NCI-H146 treated with DMSO at 0.1 percent for 48 hours (cell line): Measurements from ENCODE around the gene MEOX1.
"Not testable (repeated sequence)": the region's sequence is repeated elsewhere in the genome, so short reads cannot be mapped to it uniquely, and the experiment has no call there.

Experiments used
- DNase-seq: peaks from one replicate; lab custom pipeline; 2025; ENCODE audit not compliant: unreplicated experiment; lab: John Stamatoyannopoulos, UW

The MEOX1 gene

GRCh38 chr17:43661699-43662412 is at the start of gene MEOX1:
Gene MEOX1 (minus strand): TSS chr17:43661922. CDS start chr17:43661534, 388 bp downstream.
- DNase-seq = no peak

DNA sequence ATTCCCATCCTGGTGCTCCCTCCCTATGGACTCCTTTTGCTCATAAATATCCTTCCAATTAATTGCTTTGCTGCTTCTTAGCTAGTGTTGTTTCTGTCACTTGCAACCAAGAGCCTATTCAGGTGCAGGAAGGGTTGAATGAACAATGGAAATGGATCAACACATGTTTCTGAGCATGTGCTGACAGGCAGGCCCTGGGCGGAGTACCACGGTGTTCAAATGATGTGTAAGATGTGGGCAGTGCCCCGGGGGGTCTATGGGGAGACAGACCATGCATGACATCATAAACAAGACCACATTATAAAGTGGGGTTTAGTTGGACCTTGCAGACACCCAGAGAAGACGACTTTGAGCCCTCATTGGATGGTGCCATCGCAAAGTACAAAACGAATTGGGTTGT is 48.4 kb upstream of the MEOX1 start:
- no peak for DNase-seq

DNA sequence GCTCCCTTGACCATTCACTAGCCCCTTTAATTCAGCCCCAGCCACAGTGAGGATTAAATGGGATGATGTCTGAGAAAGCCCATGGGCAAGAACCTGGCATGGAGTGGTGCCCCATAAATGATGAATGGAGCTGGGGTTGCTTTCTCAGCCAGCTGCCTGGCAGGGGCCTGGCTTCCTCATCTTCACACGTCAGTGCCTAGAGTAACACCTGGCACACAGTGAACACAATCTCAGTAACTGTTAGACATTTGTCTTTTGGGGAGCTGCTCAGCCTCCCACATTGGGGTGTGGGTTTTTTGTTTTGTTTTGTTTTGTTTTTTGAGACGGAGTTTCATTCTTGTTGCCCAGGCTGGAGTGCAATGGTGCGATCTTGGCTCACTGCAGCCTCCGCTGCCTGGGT is 47.5 kb upstream of the MEOX1 start:
- DNase-seq = no peak

GRCh38 chr17:43707184-43707583 is 45.5 kb upstream of the MEOX1 start:
- no peak for DNase-seq

GRCh38 chr17:43706235-43706634 is 44.5 kb upstream of the MEOX1 start:
- no peak for DNase-seq

DNA sequence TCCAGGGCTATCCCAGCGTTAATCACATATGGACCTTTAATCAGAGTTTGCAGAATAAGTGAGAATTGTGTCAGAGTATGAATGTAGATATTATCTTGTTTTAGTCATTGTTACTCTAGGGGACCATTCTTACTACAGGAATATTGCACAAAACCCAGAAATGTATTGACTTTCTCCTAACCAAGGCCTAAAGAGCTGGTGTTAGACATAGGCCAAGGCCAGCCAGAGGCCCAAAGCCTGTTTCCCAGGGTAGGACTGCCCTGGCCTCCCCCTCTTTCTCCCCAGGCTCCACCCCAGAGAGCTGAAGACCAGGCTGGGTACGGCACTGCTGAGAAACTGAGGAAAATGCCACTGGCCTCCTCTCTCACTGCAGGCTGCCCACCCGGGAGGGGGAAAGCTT is 41.9 kb upstream of the MEOX1 start:
- no peak for DNase-seq

DNA sequence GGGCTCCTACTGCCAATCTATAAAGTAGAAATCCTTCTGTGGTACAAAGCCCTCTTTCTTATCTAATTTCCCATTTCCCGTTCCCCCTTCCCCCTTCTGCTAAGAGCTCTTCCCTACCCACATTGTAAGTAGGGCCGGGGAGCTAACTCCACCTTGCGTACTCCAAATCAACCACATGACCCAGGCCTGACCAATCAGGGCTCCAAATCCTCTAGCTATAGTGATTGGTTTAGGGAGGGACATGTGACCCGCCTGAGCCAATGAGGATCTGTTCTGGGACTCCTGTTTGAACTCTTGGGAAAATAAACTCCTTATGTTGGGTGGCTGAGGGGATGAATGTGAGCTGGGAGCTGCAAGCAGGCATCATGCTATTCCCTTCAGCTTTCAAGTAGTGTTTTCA is 40.9 kb upstream of the MEOX1 start:
- no peak for DNase-seq

- DNase-seq = no peak
These were observed 39.6 kb upstream of the MEOX1 start for GRCh38 chr17:43701318-43701743.

- DNase-seq = no peak
These were observed 37.7 kb upstream of the MEOX1 start for GRCh38 chr17:43699438-43699756.

GRCh38 chr17:43698678-43699437 is 37.1 kb upstream of the MEOX1 start:
- DNase-seq = no peak

DNA sequence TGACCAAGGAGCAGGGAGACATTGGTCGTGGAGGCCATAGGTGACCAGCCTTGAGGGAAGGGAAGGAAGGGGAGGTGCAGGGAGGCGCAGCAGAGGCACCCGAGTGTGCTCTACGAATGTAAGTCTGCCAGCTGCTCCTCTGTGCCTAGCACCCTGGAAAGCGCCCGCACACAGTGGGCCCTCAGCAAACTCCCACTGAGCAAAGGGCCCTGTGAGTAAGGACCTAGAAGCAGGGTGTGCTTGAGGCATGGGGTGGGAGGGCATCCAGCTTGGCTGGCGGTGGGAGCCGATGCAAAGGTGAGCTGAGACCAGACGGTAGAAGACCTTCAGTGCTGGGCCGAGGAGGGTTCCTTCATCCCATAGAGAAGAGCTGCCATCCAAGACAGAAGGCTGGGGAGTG is 36.2 kb upstream of the MEOX1 start:
- DNase-seq = no peak

- DNase-seq = no peak
These were observed 35.2 kb upstream of the MEOX1 start for GRCh38 chr17:43696891-43697290.

DNA sequence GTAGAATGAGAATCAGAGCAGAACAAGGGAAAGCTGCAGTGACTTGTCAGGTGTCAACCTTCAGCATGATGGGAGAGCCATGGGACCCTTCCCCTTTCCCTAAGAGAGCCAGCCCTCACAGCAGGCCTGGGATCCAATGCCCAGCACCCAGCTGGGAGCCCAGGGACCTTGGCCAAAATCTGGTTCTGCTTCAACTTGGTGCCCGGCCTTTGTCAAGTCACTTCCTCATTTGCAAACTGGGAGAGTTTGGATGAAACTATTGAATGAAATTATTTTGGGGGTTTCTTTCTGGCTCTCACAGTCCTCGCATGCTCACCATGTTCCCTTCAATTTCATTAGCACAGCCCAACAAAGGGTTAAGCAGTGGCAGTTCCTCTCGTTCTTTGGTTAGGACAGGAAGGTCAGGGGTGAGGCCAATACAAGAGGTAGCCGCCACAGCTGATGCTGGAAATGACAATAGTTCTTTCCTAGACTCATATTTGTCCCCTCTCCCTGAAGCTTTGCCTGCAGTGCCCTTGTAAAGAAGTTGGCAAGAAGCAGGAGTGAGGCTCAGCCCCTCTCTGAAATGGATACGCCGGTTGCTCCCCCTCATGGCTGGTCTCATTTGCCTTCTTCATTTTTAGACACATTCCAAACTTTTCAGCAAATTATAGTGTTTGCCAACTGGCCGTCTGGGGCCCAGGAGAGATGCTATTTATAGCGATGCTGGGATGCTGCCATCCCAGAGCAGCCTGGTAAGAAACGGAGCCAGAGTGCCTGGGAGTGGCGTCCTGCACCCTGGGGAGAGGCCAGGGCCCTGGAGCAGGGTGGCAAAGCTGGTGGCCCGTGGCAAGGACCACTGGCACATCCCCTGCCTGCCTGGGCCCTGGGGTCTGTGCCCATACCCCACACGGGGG is 34.5 kb upstream of the MEOX1 start:
- DNase-seq = no peak

GRCh38 chr17:43694081-43694870 is 32.6 kb upstream of the MEOX1 start:
- DNase-seq = peak; percentile 23

- no peak for DNase-seq
These were observed 29.6 kb upstream of the MEOX1 start for GRCh38 chr17:43691317-43691693.

GRCh38 chr17:43690624-43691316 is 29.0 kb upstream of the MEOX1 start:
- no peak for DNase-seq

DNA sequence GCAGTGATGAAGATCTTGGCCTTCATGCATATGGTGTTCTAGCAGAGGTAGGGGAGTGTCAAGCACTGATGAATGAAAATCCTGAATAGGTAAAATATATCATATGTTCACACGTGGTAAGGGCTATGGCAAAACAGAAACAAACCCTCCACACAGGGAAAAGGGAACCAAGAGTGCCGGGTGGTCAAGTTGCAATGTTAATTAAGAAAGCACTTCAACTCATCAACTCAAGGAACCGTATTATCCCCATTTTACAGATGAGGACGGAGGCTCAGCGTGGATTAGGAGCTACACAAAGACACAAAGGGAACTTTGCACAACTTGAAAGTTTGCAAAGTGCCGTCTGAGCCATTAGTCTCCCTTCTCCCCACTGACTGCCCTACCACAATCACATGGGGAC is 28.1 kb upstream of the MEOX1 start:
- no peak for DNase-seq

- no peak for DNase-seq
These were observed 27.4 kb upstream of the MEOX1 start for GRCh38 chr17:43689131-43689530.

DNA sequence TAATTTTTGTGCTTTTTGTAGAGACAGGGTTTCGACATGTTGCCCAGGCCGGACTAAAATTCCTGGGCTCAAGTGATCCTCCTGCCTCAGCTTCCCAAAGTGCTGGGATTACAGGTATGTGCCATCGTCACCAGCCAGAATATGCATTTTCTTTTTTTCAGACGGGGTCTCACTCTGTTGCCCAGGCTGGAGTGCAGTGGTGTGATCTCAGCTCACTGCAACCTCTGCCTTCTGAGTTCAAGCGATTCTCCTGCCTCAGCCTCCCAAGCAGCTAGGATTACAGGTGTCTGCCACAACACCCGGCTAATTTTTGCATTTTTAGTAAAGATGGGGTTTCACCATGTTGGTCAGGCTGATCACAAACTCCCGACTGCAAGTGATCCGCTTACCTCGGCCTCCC is 25.2 kb upstream of the MEOX1 start:
- DNase-seq = not testable (repeated sequence)

GRCh38 chr17:43683928-43684653 is 22.4 kb upstream of the MEOX1 start:
- no peak for DNase-seq
